Measurements from ENCODE around the gene PTCH1. TPM values are rescaled to one million over a fixed set of nuclear protein-coding genes. Genes with fewer than 3 reads are reported as not detected.

PTCH1 gene
- total RNA-seq, 1 donor from 2014 or later: 1.6 TPM

DNA sequence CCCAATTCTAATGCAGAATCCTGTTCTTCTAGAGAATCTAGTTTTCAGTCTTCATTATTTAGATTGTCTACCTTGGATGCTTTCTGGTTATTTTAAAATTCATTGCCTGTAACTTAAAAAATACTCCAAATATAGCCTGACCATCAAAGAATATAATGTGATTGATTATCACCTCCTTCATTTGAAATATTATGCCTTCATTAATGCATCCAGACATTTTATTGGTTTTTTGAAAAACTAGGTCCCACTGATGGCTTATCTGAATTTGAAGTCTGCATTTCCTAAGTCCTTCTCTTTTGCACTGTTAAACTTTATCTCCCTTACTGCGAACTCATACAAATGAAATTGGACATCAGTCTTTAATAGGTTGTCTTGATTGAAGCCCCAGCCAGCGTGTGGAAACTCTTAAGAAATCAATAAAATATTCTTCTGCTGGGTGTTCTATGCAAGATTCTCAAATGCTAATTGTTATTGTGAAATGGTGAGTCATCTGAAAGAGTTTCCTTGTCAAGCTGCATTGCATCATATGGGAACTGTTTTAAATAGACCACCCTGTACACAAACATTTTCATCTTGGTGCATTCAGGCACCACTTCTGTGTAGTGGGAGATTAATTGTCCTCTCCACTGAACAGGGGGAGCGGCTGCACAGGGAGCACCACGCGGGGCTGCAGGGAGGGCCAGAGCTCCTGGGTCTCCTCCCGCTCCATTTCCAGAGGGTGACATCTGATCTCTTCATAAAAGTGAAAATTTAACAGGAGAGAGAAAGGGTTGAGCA, 106.9 kb downstream of the PTCH1 start:
- TF ChIP-seq, protein P1, sequence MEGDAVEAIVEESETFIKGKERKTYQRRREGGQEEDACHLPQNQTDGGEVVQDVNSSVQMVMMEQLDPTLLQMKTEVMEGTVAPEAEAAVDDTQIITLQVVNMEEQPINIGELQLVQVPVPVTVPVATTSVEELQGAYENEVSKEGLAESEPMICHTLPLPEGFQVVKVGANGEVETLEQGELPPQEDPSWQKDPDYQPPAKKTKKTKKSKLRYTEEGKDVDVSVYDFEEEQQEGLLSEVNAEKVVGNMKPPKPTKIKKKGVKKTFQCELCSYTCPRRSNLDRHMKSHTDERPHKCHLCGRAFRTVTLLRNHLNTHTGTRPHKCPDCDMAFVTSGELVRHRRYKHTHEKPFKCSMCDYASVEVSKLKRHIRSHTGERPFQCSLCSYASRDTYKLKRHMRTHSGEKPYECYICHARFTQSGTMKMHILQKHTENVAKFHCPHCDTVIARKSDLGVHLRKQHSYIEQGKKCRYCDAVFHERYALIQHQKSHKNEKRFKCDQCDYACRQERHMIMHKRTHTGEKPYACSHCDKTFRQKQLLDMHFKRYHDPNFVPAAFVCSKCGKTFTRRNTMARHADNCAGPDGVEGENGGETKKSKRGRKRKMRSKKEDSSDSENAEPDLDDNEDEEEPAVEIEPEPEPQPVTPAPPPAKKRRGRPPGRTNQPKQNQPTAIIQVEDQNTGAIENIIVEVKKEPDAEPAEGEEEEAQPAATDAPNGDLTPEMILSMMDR (IDR thresholded peaks at IDR 0.05; ENCODE audit: insufficient read depth, low read length, severe bottlenecking): no peak
- H3K4me3 ChIP-seq (ENCODE audit: low read depth, low read length): peak overlapping the region; percentile 16
- no peak for FAIRE-seq
- H3K27me3 ChIP-seq (ENCODE audit: control insufficient read depth, insufficient read depth, low read length): no peaks in the 10 kb centered on the region
- H3K36me3 ChIP-seq (ENCODE audit: control insufficient read depth, insufficient read depth, low read length): no peaks in the 10 kb centered on the region
- peak; percentile 91 for DNase-seq (ENCODE audit: low read depth)

DNA sequence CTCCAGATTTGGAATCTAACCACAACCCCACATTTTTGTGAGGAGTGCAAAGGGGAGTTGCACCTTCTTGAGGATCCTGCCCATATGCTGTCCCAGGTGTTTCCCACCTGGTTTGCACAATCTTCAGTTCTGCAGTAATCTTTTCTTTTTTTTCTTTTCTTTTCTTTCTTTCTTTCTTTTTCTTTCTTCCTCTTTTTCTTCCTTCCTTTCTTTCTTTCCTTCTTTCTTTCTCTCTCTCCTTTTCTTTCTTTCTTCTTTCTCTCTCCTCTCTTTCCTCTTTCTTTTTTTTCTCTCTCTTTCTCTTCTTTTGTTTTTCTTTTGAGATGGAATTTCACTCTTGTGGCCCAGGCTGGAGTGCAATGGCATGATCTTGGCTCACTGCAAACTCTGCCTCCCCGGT, 109.2 kb downstream of the PTCH1 start:
- H3K27me3 ChIP-seq (ENCODE audit: control insufficient read depth, insufficient read depth, low read length): no peaks in the 10 kb centered on the region
- FAIRE-seq: no peak
- DNase-seq (ENCODE audit: low read depth): no peak
- no peak overlapping the region for H3K4me3 ChIP-seq (ENCODE audit: low read depth, low read length)
- TF ChIP-seq, protein P1 (IDR thresholded peaks at IDR 0.05; ENCODE audit: insufficient read depth, low read length, severe bottlenecking): no peak
- no peaks in the 10 kb centered on the region for H3K36me3 ChIP-seq (ENCODE audit: control insufficient read depth, insufficient read depth, low read length)

DNA sequence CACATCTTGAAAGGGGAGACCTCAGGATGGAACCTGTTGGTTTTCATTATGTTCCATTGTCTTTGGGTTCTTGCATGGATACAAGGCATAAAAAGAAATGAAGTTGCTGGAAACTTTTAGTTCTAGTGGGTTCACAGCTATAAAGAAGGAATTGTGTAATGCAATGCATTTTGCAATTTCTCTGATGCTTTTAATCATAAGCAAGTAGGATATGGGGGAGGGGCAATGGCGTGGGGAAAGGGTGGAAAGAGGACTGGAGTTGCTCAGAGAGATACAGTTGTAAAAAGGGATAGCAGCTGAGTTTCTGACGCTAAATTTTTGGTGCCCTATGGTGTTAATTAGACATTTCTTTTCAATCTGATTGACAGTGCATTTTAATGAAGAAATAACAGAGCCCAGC, 110.7 kb downstream of the PTCH1 start:
- no peak overlapping the region for H3K4me3 ChIP-seq (ENCODE audit: low read depth, low read length)
- FAIRE-seq: no peak
- H3K27me3 ChIP-seq (ENCODE audit: control insufficient read depth, insufficient read depth, low read length): no peaks in the 10 kb centered on the region
- peak; percentile 7 for DNase-seq (ENCODE audit: low read depth)
- H3K36me3 ChIP-seq (ENCODE audit: control insufficient read depth, insufficient read depth, low read length): no peaks in the 10 kb centered on the region
- TF ChIP-seq, protein P1 (IDR thresholded peaks at IDR 0.05; ENCODE audit: insufficient read depth, low read length, severe bottlenecking): no peak

DNA sequence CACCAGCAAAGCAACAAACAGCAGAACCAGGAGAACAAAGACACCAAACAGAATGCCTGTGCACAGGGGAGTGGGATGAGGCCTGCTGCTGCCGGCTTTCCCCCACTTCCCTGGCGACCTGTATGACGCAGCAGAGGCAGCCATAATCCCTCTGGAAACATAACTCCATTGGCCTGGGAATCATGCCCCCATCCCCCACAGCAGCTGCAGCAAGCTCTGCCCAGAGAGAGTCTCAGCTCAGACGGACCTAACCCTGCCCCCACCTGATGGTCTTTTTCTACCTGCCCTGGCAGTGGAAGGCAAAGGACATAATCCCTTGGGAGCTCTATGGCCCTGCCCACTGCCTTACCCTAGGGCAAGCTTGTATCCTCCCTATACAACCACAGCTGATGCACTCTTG, 117.5 kb downstream of the PTCH1 start:
- Histone ChIP-seq H3K27me3 (ENCODE audit: control insufficient read depth, insufficient read depth, low read length) (no peaks in the 10 kb centered on the region), H3K36me3 (ENCODE audit: control insufficient read depth, insufficient read depth, low read length) (no peaks in the 10 kb centered on the region), H3K4me3 (ENCODE audit: low read depth, low read length) (no peak overlapping the region)
- TF ChIP-seq, protein P1 (IDR thresholded peaks at IDR 0.05; ENCODE audit: insufficient read depth, low read length, severe bottlenecking): no peak
- no peak for DNase-seq (ENCODE audit: low read depth)
- no peak for FAIRE-seq

Other genes with a start within 250 kb of the PTCH1 start
- gene FANCC, start 199.3 kb downstream of the PTCH1 start, total RNA-seq: 3.4 and 3.7 TPM in 2 replicates

Data from bronchial epithelial cell (primary cell).